Measurements from ENCODE around the gene SLC34A3.

The SLC34A3 gene

GRCh38 chr9:137217276-137218211 lies 13.2 kb upstream of the SLC34A3 start:
- no peak for DNase-seq (ENCODE audit: low spot score)

- no peak for DNase-seq (ENCODE audit: low spot score)
These were observed 12.4 kb upstream of the SLC34A3 start for GRCh38 chr9:137218212-137218753.

- DNase-seq (ENCODE audit: low spot score) = no peak
These were observed 11.9 kb upstream of the SLC34A3 start for GRCh38 chr9:137218754-137219271.

GRCh38 chr9:137219757-137220316 lies 10.9 kb upstream of the SLC34A3 start:
- DNase-seq (ENCODE audit: low spot score) = no peak

- no peak for DNase-seq (ENCODE audit: low spot score)
These were observed 10.2 kb upstream of the SLC34A3 start for GRCh38 chr9:137220317-137221094.

- no peak for DNase-seq (ENCODE audit: low spot score)
These were observed 9.6 kb upstream of the SLC34A3 start for GRCh38 chr9:137221095-137221505.

- DNase-seq (ENCODE audit: low spot score) = no peak
These were observed 9.1 kb upstream of the SLC34A3 start for GRCh38 chr9:137221506-137222111.

GRCh38 chr9:137222190-137223077 lies 8.3 kb upstream of the SLC34A3 start, which contains the start of gene RNF208:
Gene RNF208 (minus strand): TSS chr9:137222240. CDS start chr9:137221212, 1,028 bp downstream.
- no peak for DNase-seq (ENCODE audit: low spot score)

GRCh38 chr9:137223078-137223970 lies 7.4 kb upstream of the SLC34A3 start:
- peak; percentile 97 for DNase-seq (ENCODE audit: low spot score)

GRCh38 chr9:137224830-137225694 lies 5.6 kb upstream of the SLC34A3 start, which contains the start of gene CYSRT1:
Gene CYSRT1 (plus strand): TSS chr9:137225174. CDS start chr9:137225622, 448 bp downstream.
- DNase-seq (ENCODE audit: low spot score) = no peak

- no peak for DNase-seq (ENCODE audit: low spot score)
These were observed 4.9 kb upstream of the SLC34A3 start for GRCh38 chr9:137225699-137226331.

GRCh38 chr9:137226338-137227053 lies 4.2 kb upstream of the SLC34A3 start:
- DNase-seq (ENCODE audit: low spot score) = no peak

GRCh38 chr9:137227054-137227852 lies 3.4 kb upstream of the SLC34A3 start, which contains the start of gene RNF224:
Gene RNF224 (plus strand): TSS chr9:137227502. CDS start chr9:137228336, 834 bp downstream.
- DNase-seq (ENCODE audit: low spot score) = no peak

GRCh38 chr9:137227853-137228505 lies 2.7 kb upstream of the SLC34A3 start:
- DNase-seq (ENCODE audit: low spot score) = no peak

- DNase-seq (ENCODE audit: low spot score) = no peak
These were observed 2.2 kb upstream of the SLC34A3 start for GRCh38 chr9:137228506-137228967.
